Spinal cord (tissue), 10 donors: Measurements from ENCODE around the gene CD59. TPM values are rescaled to one million over a fixed set of nuclear protein-coding genes. Genes with fewer than 3 reads are reported as not detected.
"Not testable (repeated sequence)": the region's sequence is repeated elsewhere in the genome, so short reads cannot be mapped to it uniquely, and the experiment has no call there.

Experiments
- DNase-seq, 6 donors: peaks; one replicate each; pipeline versions ENCODE4 v3.0.0 to v3.0.0-alpha.2; 2013 to 2015; ENCODE audit warnings: low spot score in 6 of 6, low read depth in 4 of 6
- H3K27ac ChIP-seq: one replicate; pipeline ENCODE4 v1.5.1; 2013; ENCODE audit warnings: low read depth, low read length, control low read depth
- H3K27me3 ChIP-seq: one replicate; pipeline ENCODE4 v1.6.1; 2013; ENCODE audit warnings: low read length; ENCODE audit not compliant: control insufficient read depth, insufficient read depth
- H3K36me3 ChIP-seq: one replicate; pipeline ENCODE4 v1.6.1; 2013; ENCODE audit warnings: low read length; ENCODE audit not compliant: control insufficient read depth, insufficient read depth
- H3K4me1 ChIP-seq: one replicate; pipeline ENCODE4 v1.6.1; 2013; ENCODE audit warnings: low read length; ENCODE audit not compliant: control insufficient read depth, insufficient read depth
- H3K4me3 ChIP-seq: one replicate; pipeline ENCODE4 v1.5.1; 2013; ENCODE audit warnings: low read depth, low read length, control low read depth
- H3K9me3 ChIP-seq: one replicate; pipeline ENCODE4 v1.6.1; 2013; ENCODE audit warnings: low read length; ENCODE audit not compliant: control insufficient read depth, insufficient read depth
- WGBS: methylation state at CpG from one replicate; pipeline ENCODE4 v1.1.5; 2013; ENCODE audit warnings: missing lambda C conversion rate; ENCODE audit not compliant: insufficient coverage; 5-methylcytosine and 5-hydroxymethylcytosine counted together
- polyA plus RNA-seq, 2 donors: library from polyadenylated mRNA; unstranded; fragments of 120-200 nt; gene quantifications; one replicate each; pipeline ENCODE4 v1.2.1, GENCODE V29; 2013; ENCODE audit not compliant: insufficient read length in 2 of 2
- total RNA-seq, 2 donors: library from RNA; depleted of rRNA in 1 of 2; stranded (reverse); fragments of 120-200 nt in 1 of 2; fragments of >200 nt in 1 of 2; gene quantifications; one replicate each; pipeline versions ENCODE4 v1.2.3 to v1.2.4, GENCODE V29; 2013 to 2014
- donor health status: healthy.

CD59 gene
- total and polyA plus RNA-seq, 4 donors: 123 to 326 (median 159) TPM

- H3K4me3 ChIP-seq, H3K4me1 ChIP-seq, H3K9me3 ChIP-seq, H3K27ac ChIP-seq, DNase-seq, H3K27me3 ChIP-seq, H3K36me3 ChIP-seq: not testable (repeated sequence)
- no CpG with 5 or more reads among the region's 1 CpG for WGBS
Measured at GRCh38 chr11:33678616-33679015, 57.6 kb downstream of the CD59 start.

- H3K27ac ChIP-seq: no peak overlapping the region
- DNase-seq: no peak
- peaks cover 2% of the 10 kb centered on the region for H3K4me1 ChIP-seq
- no peaks in the 10 kb centered on the region for H3K9me3 ChIP-seq
- WGBS: 93% methylated on average over 3 of the region's 3 CpGs
- peaks cover 4% of the 10 kb centered on the region for H3K36me3 ChIP-seq
- no peaks in the 10 kb centered on the region for H3K27me3 ChIP-seq
- no peak overlapping the region for H3K4me3 ChIP-seq
Measured at GRCh38 chr11:33674035-33674814, 62.0 kb downstream of the CD59 start.

- peaks cover 9% of the 10 kb centered on the region for H3K36me3 ChIP-seq
- WGBS: 87% methylated on average over 3 of the region's 4 CpGs
- peaks cover 4% of the 10 kb centered on the region for H3K4me1 ChIP-seq
- H3K27me3 ChIP-seq: no peaks in the 10 kb centered on the region
- DNase-seq: no peak
- no peak overlapping the region for H3K4me3 ChIP-seq
- H3K27ac ChIP-seq: no peak overlapping the region
- H3K9me3 ChIP-seq: no peaks in the 10 kb centered on the region
Measured at GRCh38 chr11:33672273-33672672, 64.0 kb downstream of the CD59 start.

GRCh38 chr11:33670250-33671011, 65.8 kb downstream of the CD59 start:
- no peak for DNase-seq
- no peak overlapping the region for H3K4me3 ChIP-seq
- WGBS: 95% methylated on average over 4 of the region's 5 CpGs
- H3K9me3 ChIP-seq: no peaks in the 10 kb centered on the region
- H3K4me1 ChIP-seq: peaks cover 4% of the 10 kb centered on the region
- no peaks in the 10 kb centered on the region for H3K27me3 ChIP-seq
- no peak overlapping the region for H3K27ac ChIP-seq
- peaks cover 16% of the 10 kb centered on the region for H3K36me3 ChIP-seq

- Histone ChIP-seq H3K4me1 (peaks cover 4% of the 10 kb centered on the region), H3K27ac (no peak overlapping the region), H3K4me3 (no peak overlapping the region), H3K27me3 (no peaks in the 10 kb centered on the region), H3K9me3 (no peaks in the 10 kb centered on the region), H3K36me3 (peaks cover 21% of the 10 kb centered on the region)
- no peak for DNase-seq
- no CpG with 5 or more reads among the region's 5 CpGs for WGBS
Measured at GRCh38 chr11:33669598-33670249, 66.5 kb downstream of the CD59 start.

GRCh38 chr11:33668951-33669596, 67.1 kb downstream of the CD59 start:
- no peak overlapping the region for H3K27ac ChIP-seq
- 50% methylated on average over 2 of the region's 6 CpGs for WGBS
- H3K4me3 ChIP-seq: no peak overlapping the region
- no peaks in the 10 kb centered on the region for H3K9me3 ChIP-seq
- DNase-seq: no peak
- H3K36me3 ChIP-seq: peaks cover 24% of the 10 kb centered on the region
- H3K27me3 ChIP-seq: no peaks in the 10 kb centered on the region
- peaks cover 4% of the 10 kb centered on the region for H3K4me1 ChIP-seq

GRCh38 chr11:33668468-33668825, 67.8 kb downstream of the CD59 start:
- H3K36me3 ChIP-seq: peaks cover 24% of the 10 kb centered on the region
- no peaks in the 10 kb centered on the region for H3K27me3 ChIP-seq
- peak in 1 of 6 donors; percentile 42 for DNase-seq
- no peaks in the 10 kb centered on the region for H3K9me3 ChIP-seq
- no peak overlapping the region for H3K27ac ChIP-seq
- H3K4me1 ChIP-seq: peaks cover 4% of the 10 kb centered on the region
- no peak overlapping the region for H3K4me3 ChIP-seq
- no CpG with 5 or more reads among the region's 6 CpGs for WGBS

GRCh38 chr11:33667819-33668467, 68.3 kb downstream of the CD59 start:
- Histone ChIP-seq H3K27ac (no peak overlapping the region), H3K36me3 (peaks cover 24% of the 10 kb centered on the region), H3K4me3 (no peak overlapping the region), H3K27me3 (no peaks in the 10 kb centered on the region), H3K9me3 (no peaks in the 10 kb centered on the region), H3K4me1 (peaks cover 4% of the 10 kb centered on the region)
- DNase-seq: no peak
- whole genome bisulfite sequencing: 97% methylated on average over 17 of the region's 18 CpGs
